ENCODE measurements around the gene PSMD3. TPM values are rescaled to one million over a fixed set of nuclear protein-coding genes. Genes with fewer than 3 reads are reported as not detected.

PSMD3 gene
- polyA plus RNA-seq, 3 donors: 109 to 129 (median 110) TPM

DNA sequence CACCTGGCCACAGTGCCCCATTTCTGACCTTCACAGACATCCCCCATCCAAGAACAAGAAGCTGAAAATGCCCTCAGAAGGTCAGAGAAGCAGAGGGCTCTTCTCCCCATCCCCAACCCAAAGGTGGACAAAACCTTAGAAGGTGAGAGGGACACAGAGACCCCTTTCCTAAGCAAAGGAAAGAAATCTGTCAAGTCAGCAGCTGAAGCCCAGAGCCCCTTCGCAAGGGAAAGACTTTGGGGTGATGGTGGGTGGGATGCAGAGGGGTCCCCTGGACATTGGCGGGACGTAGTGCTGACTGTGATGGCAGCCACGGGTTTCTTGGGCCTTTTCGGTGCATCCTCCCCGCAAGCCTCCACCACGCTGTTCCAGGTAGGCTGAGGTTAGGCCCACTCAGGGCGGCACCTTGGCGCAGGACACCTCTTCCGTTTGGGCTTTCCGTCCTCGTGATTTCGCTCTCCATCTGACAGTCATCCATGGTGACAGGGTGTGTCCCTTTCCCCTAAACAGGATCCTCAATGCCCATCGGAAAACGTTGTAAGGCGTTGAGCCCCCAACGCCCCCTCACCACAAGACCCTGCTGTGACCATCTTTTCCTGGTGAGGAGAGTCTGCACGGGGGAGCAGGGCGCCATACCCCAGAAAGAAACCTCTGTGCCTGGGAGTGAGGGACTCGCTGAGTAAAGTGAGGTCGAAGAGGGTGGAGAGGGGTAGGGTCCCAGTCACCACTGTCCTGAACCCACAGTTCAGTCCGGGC, 28.5 kb upstream of the PSMD3 start:
- no peak for DNase-seq (ENCODE audit: extremely low read depth in 1 of 11, low read depth in 9 of 11, low spot score in 4 of 11)

DNA sequence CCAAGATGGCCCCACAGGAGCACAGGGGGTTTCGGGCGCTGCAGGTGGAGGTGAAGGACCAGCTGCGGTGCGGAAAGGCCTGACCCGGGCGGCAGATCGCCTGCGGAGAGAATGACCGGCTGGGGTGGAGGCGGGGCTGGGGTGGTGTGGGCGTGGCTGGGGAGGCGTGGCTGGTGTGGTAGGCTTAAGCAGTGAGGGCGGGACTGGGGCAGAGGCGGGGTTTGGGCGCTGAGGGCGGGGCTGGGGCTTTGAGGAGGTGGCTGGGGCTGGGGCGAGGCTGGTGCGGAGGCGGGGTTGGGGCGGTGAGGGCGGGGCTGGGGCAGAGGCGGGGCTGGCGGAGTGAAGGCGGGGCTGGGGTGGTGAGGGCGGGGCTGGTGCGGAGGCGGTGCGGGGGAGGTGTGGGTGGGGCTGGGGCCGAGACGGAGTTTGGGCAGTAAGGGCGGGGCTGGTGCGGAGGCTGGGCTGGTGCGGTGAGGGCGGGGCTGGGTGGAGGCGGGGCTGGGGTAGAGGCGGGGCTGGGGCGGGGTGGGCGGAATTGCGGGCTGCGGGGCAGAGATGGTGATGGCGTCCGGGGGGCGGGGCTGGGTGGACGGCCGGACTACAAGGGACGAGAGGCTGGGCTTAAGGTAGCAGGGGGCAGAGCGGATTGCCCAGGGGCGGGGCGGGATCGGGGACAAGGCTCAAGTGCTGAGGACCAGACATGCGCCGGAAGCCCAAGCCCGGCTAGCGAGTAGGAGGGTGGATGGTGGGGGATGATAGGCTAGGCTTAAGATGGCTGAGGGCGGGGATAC, 27.7 kb upstream of the PSMD3 start:
- DNase-seq (ENCODE audit: extremely low read depth in 1 of 11, low read depth in 9 of 11, low spot score in 4 of 11): peak; percentile 71 to 94 (median 88)

DNA sequence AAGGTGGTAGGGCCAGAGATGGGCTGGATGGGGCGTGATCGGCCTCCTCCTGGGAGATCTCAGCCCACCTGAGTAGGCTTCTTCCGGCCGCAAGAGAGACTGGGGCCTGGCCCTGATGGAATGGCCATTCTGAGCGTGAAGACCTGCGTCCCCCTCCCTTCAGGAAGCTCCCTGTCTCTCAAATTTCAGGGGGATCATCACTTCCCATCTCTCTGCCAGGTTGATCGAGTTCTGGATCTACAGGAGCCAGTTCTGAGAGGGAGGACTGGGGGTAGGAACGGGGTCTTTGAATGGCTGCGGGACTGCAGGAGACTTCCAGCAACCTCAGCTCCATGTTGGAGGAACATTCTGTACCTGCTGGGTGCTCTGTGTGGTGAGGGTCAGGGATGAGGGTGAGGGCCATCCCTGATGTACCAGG, 27.1 kb upstream of the PSMD3 start:
- DNase-seq (ENCODE audit: extremely low read depth in 1 of 11, low read depth in 9 of 11, low spot score in 4 of 11): no peak

DNA sequence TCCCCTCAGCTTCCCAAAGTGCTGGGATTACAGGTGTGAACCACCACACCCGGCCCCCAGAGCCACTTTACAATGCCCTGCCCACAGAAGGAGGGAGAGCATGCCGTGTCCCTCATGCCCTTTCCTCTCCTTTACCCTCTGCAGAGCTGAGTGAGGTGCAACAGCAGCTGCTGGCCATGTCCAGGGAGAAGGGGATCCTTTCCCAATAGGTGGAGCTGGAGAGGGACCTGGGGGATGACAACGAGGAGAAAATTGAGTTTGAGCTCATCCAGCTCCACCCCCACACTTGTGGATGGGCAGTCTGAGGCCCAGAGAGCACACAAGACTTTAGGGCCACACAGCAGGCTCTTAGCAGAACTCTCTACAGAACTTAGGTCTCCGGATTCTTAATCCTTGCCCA, 25.7 kb upstream of the PSMD3 start:
- no peak for DNase-seq (ENCODE audit: extremely low read depth in 1 of 11, low read depth in 9 of 11, low spot score in 4 of 11)

DNA sequence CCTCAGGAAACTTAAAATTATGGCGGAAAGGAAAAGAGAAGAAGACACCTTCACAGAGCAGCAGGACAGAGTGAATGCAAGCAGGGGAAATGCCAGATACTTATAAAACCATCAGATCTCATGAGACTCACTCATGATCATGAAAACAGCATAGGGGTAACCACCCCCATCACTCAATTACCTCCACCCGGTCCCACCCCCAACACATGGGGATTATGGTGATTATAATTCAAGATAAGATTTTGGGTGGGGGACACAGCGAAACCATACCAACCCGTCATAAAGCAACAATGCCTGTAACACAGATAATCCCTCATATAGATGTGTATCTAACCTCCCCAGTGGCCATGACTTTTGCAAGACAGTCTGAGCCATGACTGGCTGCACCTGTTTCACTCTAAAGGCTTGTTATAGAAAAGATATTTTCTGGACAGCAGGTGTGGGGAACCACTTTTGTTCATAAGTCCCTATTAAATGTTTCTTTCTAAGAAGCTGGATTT, 24.8 kb upstream of the PSMD3 start:
- no peak for DNase-seq (ENCODE audit: extremely low read depth in 1 of 11, low read depth in 9 of 11, low spot score in 4 of 11)

DNA sequence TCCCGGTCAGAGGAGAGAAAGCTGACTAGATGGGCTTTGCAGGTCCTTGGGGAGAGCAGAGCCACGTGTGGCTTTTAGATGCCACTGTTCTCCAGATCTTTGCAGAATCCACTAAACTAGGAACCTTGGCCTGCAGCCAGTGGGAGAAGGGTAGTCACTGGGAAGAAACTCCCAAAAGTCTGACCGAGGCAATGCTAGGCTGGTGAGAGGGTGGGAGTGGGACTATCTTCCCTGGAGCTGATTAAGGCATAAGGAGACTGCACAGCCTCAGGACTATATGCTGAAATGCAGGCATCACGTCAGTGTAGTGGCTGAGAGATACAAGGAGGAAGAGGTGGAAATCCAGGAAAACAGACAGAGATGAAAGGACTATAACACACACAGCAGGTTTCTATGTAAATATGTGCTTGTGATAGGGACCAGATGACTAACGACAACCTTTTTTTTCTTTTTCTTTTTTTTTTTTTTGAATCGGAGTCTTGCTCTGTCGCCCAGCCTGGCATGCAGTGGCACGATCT, 20.0 kb upstream of the PSMD3 start:
- no peak for DNase-seq (ENCODE audit: extremely low read depth in 1 of 11, low read depth in 9 of 11, low spot score in 4 of 11)

DNA sequence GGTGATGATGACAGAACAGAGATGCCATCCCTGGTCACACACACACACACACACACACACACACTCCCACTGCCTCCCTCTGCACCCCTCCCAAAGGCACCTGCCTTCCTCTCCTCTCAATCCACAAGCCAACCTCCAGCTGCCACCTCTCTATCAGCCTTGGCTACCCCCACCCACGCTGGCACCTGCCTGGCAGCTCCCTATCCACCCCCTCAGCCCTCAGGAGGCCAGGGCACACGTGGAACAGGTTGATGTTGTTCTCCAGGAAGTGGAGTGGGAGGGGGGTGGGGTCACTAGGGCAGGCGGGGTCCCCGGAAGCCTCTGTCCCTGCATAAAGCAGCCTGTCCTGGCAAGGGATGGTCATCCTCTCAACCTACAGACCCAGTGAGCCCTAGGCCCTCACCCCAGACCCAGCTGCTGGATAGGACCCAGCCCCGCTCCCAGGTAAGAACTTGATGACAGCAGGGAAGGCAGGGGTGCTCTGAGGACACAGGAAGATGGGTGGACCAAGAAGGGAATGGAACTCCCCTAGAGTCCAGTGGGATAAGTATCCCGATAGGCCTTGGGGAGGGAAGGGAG, 17.9 kb upstream of the PSMD3 start, which contains the start of gene GSDMA:
Gene GSDMA, plus strand, starts transcription at position 363 of the 579 bp plus-strand sequence. CDS start 2,684 bp downstream, outside the sequence.
- DNase-seq (ENCODE audit: extremely low read depth in 1 of 11, low read depth in 9 of 11, low spot score in 4 of 11): no peak

DNA sequence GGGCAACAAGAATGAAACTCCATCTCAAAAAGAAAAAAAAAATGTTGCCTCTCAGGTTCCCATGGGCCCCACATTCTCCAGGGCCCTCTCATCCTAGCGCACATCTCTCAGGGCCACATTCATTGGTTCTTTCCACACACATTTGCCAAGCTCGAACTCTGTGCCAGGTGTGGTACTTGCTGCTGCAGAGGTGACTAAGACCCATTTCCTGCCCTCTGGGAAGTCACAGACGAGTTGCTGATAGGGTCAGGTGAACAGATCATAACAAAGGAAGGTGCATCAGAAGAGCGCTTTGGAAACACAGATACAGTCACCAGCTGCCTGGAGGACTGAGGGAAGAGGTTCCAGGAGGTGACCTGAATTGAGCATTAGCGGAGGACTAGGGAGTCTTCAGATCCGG, 16.8 kb upstream of the PSMD3 start:
- DNase-seq (ENCODE audit: extremely low read depth in 1 of 11, low read depth in 9 of 11, low spot score in 4 of 11): no peak

DNA sequence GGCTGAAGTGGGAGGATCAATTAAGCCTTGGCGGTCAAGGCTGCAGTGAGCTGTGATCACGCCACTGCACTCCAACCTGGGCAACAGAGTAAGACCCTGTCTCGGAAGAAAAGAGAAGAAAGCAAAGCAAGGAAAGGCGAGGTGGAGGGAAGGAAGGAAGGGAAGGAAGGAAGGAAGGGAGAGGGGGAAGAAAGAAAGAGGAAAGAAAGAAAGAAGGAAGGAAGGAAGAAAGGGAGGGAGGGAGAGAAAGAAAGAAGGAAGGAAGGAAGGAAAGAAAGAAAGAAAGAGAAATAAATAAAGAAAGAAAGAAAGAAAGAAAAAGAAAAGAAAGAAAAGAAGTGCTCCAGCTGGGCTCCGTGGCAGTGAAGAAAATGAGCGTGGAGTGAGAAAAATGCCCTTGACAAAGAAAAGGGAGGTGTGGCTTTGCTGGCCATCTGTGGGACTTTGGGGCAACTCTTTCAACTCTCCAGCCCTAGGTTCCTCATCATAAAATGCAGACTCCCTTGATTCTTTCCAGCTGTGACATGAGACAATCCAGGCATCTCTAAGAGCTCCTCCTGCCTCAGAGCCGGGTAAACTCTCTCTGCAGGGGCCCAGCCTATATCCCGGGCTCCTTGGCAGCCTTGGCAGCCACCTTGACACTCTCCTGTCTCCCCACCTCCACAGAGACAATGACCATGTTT, 15.4 kb upstream of the PSMD3 start:
- DNase-seq (ENCODE audit: extremely low read depth in 1 of 11, low read depth in 9 of 11, low spot score in 4 of 11): no peak

DNA sequence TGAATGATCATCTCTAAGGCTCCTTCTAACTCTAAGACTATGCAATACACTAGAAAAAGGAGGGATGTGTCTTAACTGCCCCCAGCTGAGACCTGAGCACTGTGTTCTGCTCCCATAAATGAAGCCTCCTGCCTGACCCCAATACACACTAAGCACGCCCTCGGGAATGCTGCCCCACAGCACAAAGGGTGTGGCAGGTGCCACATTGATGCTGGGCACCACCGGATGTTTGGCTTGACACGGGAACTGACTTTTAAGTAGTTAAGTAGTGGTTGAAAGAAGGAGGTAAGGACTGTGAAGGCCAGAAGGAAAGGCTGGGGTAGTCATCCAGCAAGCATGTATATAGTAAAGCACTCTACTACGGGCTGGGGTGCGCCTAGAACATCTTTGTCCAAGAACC, 13.8 kb upstream of the PSMD3 start:
- no peak for DNase-seq (ENCODE audit: extremely low read depth in 1 of 11, low read depth in 9 of 11, low spot score in 4 of 11)

DNA sequence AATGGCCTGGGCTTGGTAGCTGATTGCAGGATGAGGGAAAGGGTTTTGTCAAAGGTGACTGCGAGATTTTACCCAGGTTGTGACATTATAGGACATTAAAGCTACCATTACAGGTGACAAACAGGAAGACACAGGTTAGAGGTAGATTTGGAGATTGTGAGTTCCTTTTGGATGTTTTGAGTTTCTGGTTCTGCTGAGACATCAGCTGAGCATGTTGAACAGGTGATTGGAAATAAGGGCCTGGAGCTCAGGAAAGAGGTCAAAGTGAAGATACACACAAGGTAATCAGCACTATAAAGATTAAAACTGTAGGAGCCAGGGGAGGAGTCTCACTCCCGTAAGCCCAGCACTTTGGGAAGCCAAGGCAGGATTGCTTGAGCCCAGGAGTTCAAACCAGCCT, 11.8 kb upstream of the PSMD3 start:
- DNase-seq (ENCODE audit: extremely low read depth in 1 of 11, low read depth in 9 of 11, low spot score in 4 of 11): no peak

DNA sequence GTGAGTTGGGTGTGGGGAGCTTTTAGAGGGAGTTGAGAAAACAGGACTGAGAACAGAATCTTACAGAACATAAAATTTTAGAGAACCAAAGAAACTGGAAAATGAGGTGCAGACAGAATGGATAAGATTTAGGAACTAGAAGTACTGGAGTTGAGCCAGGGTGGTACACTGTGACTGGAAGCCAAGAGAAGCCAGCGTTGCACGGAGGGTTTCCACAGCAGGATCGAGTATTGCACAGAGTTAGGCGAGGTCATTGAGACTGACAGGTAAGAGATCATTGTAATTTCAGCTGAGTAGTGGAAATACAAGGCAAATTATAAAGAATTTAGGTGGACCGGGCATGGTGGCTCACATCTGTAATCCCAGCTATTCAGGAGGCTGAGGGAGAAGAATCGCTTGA, 11.2 kb upstream of the PSMD3 start:
- DNase-seq (ENCODE audit: extremely low read depth in 1 of 11, low read depth in 9 of 11, low spot score in 4 of 11): no peak

DNA sequence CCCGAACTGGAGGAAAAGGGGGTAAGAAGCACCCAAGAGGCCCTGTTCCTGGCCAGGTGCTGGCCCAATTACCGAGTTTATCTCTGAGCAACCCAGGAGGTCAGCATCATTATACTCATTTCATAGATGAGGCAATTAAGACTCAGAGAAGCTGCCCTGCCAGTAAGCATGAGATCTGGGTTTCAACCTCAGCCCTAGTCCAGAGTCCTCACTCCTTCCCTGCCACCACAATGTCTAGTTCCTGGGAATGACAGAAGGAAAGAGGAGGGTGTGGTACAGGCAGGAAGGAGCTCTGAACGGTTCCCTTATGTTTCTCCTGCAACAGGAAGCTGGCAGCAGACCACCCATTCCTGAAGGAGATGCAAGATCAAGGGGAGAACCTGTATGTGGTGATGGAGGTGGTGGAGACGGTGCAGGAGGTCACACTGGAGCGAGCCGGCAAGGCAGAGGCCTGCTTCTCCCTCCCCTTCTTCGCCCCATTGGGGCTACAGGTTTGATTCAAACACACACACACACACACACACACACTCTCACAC, 10.4 kb upstream of the PSMD3 start:
- no peak for DNase-seq (ENCODE audit: extremely low read depth in 1 of 11, low read depth in 9 of 11, low spot score in 4 of 11)

DNA sequence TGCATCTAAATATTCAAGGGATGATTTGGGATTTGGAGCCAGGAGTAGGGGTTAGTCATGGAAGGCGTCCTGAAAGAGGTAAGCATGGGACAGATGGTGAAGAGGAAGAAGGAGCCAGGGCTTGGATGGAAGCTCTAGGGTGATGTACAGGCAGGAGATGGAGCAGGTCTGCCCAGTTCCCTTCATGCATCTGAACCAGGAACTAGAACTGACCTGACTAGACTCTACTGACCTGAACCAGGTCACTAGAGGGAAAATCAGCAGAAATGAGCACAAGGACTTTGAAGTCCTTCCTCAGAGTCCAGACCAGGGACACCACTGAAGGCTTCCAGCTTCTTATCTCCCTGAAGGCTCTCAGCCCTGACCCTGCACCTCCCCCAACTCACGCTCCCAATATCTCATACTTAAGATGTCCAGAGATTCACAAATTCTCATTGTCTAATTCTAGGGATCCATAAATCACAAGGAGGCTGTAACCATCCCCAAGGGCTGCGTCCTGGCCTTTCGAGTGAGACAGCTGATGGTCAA, 9.5 kb upstream of the PSMD3 start:
- DNase-seq (ENCODE audit: extremely low read depth in 1 of 11, low read depth in 9 of 11, low spot score in 4 of 11): no peak

DNA sequence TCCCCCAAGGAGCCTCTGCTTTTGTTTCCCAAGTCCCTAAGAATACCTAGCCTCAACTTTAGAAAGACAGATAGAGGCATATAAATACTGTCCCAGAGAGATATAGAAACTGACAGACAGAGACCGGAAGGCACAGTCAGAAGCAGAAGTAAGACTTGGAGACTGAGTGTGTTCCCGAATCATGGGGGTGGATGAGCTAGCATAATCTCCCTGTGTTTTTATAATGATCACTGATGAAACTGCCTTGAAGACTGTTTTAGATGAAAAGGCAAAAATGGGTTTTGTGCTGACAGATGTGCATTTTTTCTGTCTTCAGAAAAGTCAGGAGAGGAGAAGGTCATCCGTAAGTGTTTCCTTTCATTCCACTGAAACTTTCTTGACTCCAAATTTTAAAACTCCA, 8.3 kb upstream of the PSMD3 start:
- DNase-seq (ENCODE audit: extremely low read depth in 1 of 11, low read depth in 9 of 11, low spot score in 4 of 11): no peak

DNA sequence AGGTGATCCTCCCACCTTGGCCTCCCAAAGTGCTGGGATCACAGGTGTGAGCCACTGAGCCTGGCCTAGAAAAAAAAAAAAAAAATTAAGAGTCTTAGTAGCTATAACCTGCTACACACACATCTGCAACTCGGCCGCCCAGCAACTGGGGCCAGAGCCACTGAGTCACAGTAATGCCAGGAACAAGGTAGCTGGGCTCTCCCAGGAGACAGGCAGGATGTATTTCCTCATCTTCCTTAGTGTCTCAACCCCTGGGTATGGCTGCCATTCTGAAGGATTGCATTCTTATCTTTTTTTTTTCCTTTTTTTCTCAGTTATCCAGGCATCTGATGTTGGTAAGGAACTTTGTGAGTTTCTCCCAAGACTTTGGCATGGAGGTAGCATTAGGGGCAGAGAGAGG, 7.1 kb upstream of the PSMD3 start:
- DNase-seq (ENCODE audit: extremely low read depth in 1 of 11, low read depth in 9 of 11, low spot score in 4 of 11): no peak

DNA sequence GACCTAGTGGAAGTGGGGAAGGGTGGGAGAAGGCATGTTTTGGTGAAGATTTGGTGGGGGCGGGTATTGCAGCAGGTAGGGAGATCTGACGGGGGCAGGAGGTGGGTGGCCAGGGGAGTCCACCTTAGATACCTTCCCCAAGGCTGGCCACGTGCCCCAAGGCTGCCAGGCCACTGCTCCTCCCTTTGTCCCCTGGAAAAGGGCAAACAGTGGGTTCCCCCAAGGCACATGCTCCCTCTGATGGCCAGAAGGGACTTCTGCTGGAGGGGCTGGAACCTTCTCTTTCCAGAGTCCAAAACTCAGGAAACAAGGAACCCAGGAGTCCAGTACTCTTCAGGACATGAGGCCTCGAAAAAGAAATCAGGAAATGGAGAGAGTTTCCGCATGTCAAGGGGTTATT, 6.2 kb upstream of the PSMD3 start:
- no peak for DNase-seq (ENCODE audit: extremely low read depth in 1 of 11, low read depth in 9 of 11, low spot score in 4 of 11)

DNA sequence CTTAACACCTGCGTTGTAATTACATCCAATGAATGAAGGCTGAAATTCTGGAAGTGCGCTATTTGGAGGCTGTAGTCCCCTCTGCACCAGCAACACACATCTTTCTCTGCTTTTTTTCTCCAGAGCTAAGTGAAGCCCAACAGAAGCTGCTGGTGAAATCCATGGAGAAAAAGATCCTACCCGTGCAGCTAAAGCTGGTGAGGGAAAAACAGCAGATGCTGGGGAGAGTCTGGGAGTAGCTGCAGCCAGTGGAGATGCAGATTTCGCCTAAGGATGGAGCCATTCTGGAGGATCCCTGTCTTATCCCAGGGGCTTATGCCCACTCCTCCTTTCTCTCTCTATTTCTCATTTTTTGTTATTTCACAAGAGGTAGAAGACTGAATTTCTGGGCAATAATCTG, 4.8 kb upstream of the PSMD3 start:
- DNase-seq (ENCODE audit: extremely low read depth in 1 of 11, low read depth in 9 of 11, low spot score in 4 of 11): no peak
